GM13977 (cell line): Measurements from ENCODE around the gene CACNA2D4.

Experiments
- DNase-seq: peaks from one replicate; pipeline ENCODE4 v3.0.0; 2012; ENCODE audit warnings: low spot score
- CTCF ChIP-seq: IDR thresholded peaks from 2 replicates; pipeline ENCODE4 v1.5.1; 2012; ENCODE audit warnings: mild to moderate bottlenecking, control low read depth; ENCODE audit not compliant: insufficient read depth; ENCODE audit errors: extremely low read depth, missing control alignments
- in situ Hi-C: fragments of 300-500 bp; cut with MboI; formaldehyde crosslinking; loops from one replicate; pipeline ENCODE4 v1.12.0; 2022; ENCODE audit warnings: low sequenced_read_pairs, low pct_unique_long_range_greater_than_20kb, mixed read lengths, inconsistent platforms; ENCODE audit not compliant: unreplicated experiment

Gene CACNA2D4

GRCh38 chr12:1907652-1908611, 10.5 kb downstream of the CACNA2D4 start:
- in situ Hi-C loops: no loop called here
- DNase-seq: no peak
- TF ChIP-seq CTCF: no peak

GRCh38 chr12:1906579-1906978, 11.9 kb downstream of the CACNA2D4 start:
- TF ChIP-seq CTCF: no peak
- DNase-seq: no peak
- in situ Hi-C loops: no loop called here

GRCh38 chr12:1904875-1905274, 13.6 kb downstream of the CACNA2D4 start:
- no peak for TF ChIP-seq CTCF
- DNase-seq: no peak
- in situ Hi-C loops: no loop called here

- DNase-seq: no peak
- in situ Hi-C loops: no loop called here
- no peak for TF ChIP-seq CTCF
Measured at GRCh38 chr12:1896964-1897363, 21.5 kb downstream of the CACNA2D4 start.

GRCh38 chr12:1890810-1891209, 27.6 kb downstream of the CACNA2D4 start:
- in situ Hi-C loops: no loop called here
- no peak for DNase-seq
- TF ChIP-seq CTCF: no peak

- no peak for DNase-seq
- no peak for TF ChIP-seq CTCF
- in situ Hi-C loops: no loop called here
Measured at GRCh38 chr12:1890119-1890703, 28.2 kb downstream of the CACNA2D4 start.
